NCI-H446 (cell line): ENCODE measurements around the gene ALG8.
"Not testable (repeated sequence)": the region's sequence is repeated elsewhere in the genome, so short reads cannot be mapped to it uniquely, and the experiment has no call there.

Source experiments
- DNase-seq, 2 experiments: peaks; one replicate each; lab custom pipeline; 2025; lab: John Stamatoyannopoulos, UW

Gene ALG8

GRCh38 chr11:78100676-78101472, 38.6 kb downstream of the ALG8 start:
- peak; percentile 76 to 93 for DNase-seq

- DNase-seq: peak; percentile 65 to 72
Observed at GRCh38 chr11:78100261-78100660, 39.2 kb downstream of the ALG8 start.

- DNase-seq: peak in 1 of 2 experiments; percentile 34
Observed at GRCh38 chr11:78099666-78100065, 39.8 kb downstream of the ALG8 start.

GRCh38 chr11:78097666-78098385, 41.6 kb downstream of the ALG8 start:
- DNase-seq: no peak

GRCh38 chr11:78094250-78094649, 45.2 kb downstream of the ALG8 start:
- DNase-seq: no peak

GRCh38 chr11:78086521-78087074, 52.8 kb downstream of the ALG8 start:
- DNase-seq: not testable (repeated sequence)

GRCh38 chr11:78085972-78086371, 53.5 kb downstream of the ALG8 start:
- no peak for DNase-seq

GRCh38 chr11:78084506-78084905, 54.9 kb downstream of the ALG8 start:
- not testable (repeated sequence) for DNase-seq

- no peak for DNase-seq
Observed at GRCh38 chr11:78083021-78083420, 56.4 kb downstream of the ALG8 start.

GRCh38 chr11:78082146-78082545, 57.3 kb downstream of the ALG8 start:
- no peak for DNase-seq

GRCh38 chr11:78081583-78081982, 57.8 kb downstream of the ALG8 start:
- no peak for DNase-seq

GRCh38 chr11:78080818-78081495, 58.5 kb downstream of the ALG8 start:
- no peak for DNase-seq

GRCh38 chr11:78080084-78080817, 59.2 kb downstream of the ALG8 start:
- DNase-seq: no peak

- peak; percentile 37 to 85 for DNase-seq
Observed at GRCh38 chr11:78079232-78080083, 60.0 kb downstream of the ALG8 start, which contains the start of gene NDUFC2. NDUFC2 (minus strand) TSS chr11:78079862; CDS start chr11:78079744, 118 bp downstream.

GRCh38 chr11:78078218-78079167, 60.9 kb downstream of the ALG8 start:
- no peak for DNase-seq

- not testable (repeated sequence) for DNase-seq
Observed at GRCh38 chr11:78077592-78077991, 61.8 kb downstream of the ALG8 start.

- no peak for DNase-seq
Observed at GRCh38 chr11:78076733-78077403, 62.6 kb downstream of the ALG8 start.

GRCh38 chr11:78074756-78075155, 64.7 kb downstream of the ALG8 start:
- no peak for DNase-seq

- DNase-seq: no peak
Observed at GRCh38 chr11:78072455-78072854, 67.0 kb downstream of the ALG8 start.
